Parathyroid adenoma (tissue), 2 donors: ENCODE measurements around the gene RARRES2.

Experiments used
- H2AFZ ChIP-seq: fragments of 300-600 bp; sonication (generic); one replicate; pipeline ENCODE4 v1.7.0; 2017; ENCODE audit warnings: antibody characterized with exemption, mild to moderate bottlenecking
- H3K27ac ChIP-seq: fragments of 300-600 bp; sonication (generic); one replicate; pipeline ENCODE4 v1.7.0; 2017
- H3K27me3 ChIP-seq: fragments of 300-600 bp; sonication (generic); one replicate; pipeline ENCODE4 v1.7.0; 2017; ENCODE audit warnings: low read length; ENCODE audit not compliant: control insufficient read depth, insufficient read depth
- H3K36me3 ChIP-seq: fragments of 300-600 bp; sonication (generic); one replicate; pipeline ENCODE4 v1.7.0; 2017; ENCODE audit warnings: low read length; ENCODE audit not compliant: control insufficient read depth, insufficient read depth
- H3K4me1 ChIP-seq: fragments of 300-600 bp; sonication (generic); one replicate; pipeline ENCODE4 v1.7.0; 2017; ENCODE audit warnings: control low read depth
- H3K4me2 ChIP-seq: fragments of 300-600 bp; sonication (generic); one replicate; pipeline ENCODE4 v1.7.0; 2017; ENCODE audit warnings: low read length
- H3K4me3 ChIP-seq: fragments of 300-600 bp; sonication (generic); one replicate; pipeline ENCODE4 v1.7.0; 2017; ENCODE audit warnings: low read depth, low read length
- H3K79me2 ChIP-seq: fragments of 300-600 bp; sonication (generic); one replicate; pipeline ENCODE4 v1.7.0; 2017; ENCODE audit warnings: control low read depth
- H3K9ac ChIP-seq: fragments of 300-600 bp; sonication (generic); one replicate; pipeline ENCODE4 v1.7.0; 2017; ENCODE audit warnings: mild to moderate bottlenecking
- H3K9me3 ChIP-seq: fragments of 300-600 bp; sonication (generic); one replicate; pipeline ENCODE4 v1.7.0; 2017; ENCODE audit warnings: low read length; ENCODE audit not compliant: control insufficient read depth
- CTCF ChIP-seq: fragments of 300-600 bp; sonication (generic); IDR thresholded peaks from one replicate; pipeline ENCODE4 v1.7.0; 2017; ENCODE audit warnings: antibody characterized with exemption, mild to moderate bottlenecking
- donor health status: primary hyperparathyroidism.

RARRES2 gene

GRCh38 chr7:150358988-150359621, 17.7 kb upstream of the RARRES2 start:
- no peaks in the 10 kb centered on the region for H3K36me3 ChIP-seq
- no peak overlapping the region for H3K27ac ChIP-seq
- H3K9me3 ChIP-seq, result no peaks in the 10 kb centered on the region
- H2AFZ ChIP-seq, result no peak overlapping the region
- no peaks in the 10 kb centered on the region for H3K4me1 ChIP-seq
- H3K4me3 ChIP-seq, result no peak overlapping the region
- no peaks in the 10 kb centered on the region for H3K79me2 ChIP-seq
- H3K27me3 ChIP-seq, result no peaks in the 10 kb centered on the region
- H3K4me2 ChIP-seq, result no peak overlapping the region
- TF ChIP-seq CTCF, result no peak
- no peak overlapping the region for H3K9ac ChIP-seq

GRCh38 chr7:150358433-150358832, 17.0 kb upstream of the RARRES2 start:
- Histone ChIP-seq H3K4me1 (no peaks in the 10 kb centered on the region), H3K36me3 (no peaks in the 10 kb centered on the region), H3K27ac (no peak overlapping the region), H3K4me3 (no peak overlapping the region), H3K79me2 (no peaks in the 10 kb centered on the region), H3K4me2 (no peak overlapping the region), H2AFZ (no peak overlapping the region), H3K9ac (no peak overlapping the region), H3K9me3 (no peaks in the 10 kb centered on the region), H3K27me3 (no peaks in the 10 kb centered on the region)
- TF ChIP-seq CTCF, result no peak

GRCh38 chr7:150357771-150358427, 16.5 kb upstream of the RARRES2 start:
- Histone ChIP-seq H3K4me2 (no peak overlapping the region), H3K79me2 (no peaks in the 10 kb centered on the region), H3K9me3 (no peaks in the 10 kb centered on the region), H3K36me3 (no peaks in the 10 kb centered on the region), H3K27me3 (no peaks in the 10 kb centered on the region), H2AFZ (no peak overlapping the region), H3K9ac (no peak overlapping the region), H3K27ac (no peak overlapping the region), H3K4me3 (no peak overlapping the region), H3K4me1 (no peaks in the 10 kb centered on the region)
- TF ChIP-seq CTCF, result no peak

DNA sequence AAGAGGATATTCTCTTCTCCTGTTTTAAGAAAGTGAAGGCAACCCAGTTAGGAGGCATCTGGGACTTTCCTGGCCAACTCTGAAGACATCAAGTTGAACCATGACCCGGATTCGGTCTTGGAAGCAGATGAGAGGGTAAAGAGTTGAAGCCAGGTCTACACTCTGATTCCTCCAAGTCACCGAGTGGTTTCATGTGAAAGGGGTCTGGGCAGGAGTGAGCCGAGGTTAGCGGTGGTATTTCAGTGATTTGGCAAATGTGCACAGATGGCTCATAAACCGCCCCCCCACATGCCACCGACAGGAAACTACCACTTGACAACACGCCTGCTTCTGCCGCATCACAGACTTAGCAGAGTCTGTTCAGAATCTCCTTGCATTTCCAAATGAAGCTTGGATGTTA, 15.8 kb upstream of the RARRES2 start:
- Histone ChIP-seq H3K36me3 (no peaks in the 10 kb centered on the region), H2AFZ (no peak overlapping the region), H3K4me2 (no peak overlapping the region), H3K27ac (no peak overlapping the region), H3K4me3 (no peak overlapping the region), H3K9me3 (no peaks in the 10 kb centered on the region), H3K9ac (no peak overlapping the region), H3K79me2 (no peaks in the 10 kb centered on the region), H3K27me3 (no peaks in the 10 kb centered on the region), H3K4me1 (no peaks in the 10 kb centered on the region)
- no peak for TF ChIP-seq CTCF
